KOPT-K1 (cell line): ENCODE measurements around the gene PFKFB3.
A peak's percentile ranks its signal among the peaks of the same experiment; 100 is the strongest.
"Not testable (repeated sequence)": the region's sequence is repeated elsewhere in the genome, so short reads cannot be mapped to it uniquely, and the experiment has no call there.

Experiments used
- H3K27ac ChIP-seq: fragments of 200-600 bp; sonication (generic); 2 replicates; pipeline ENCODE4 v1.5.1; 2016; ENCODE audit warnings: antibody characterized with exemption, mild to moderate bottlenecking, low read depth, low read length; ENCODE audit not compliant: poor library complexity, severe bottlenecking
- H3K36me3 ChIP-seq: fragments of 200-600 bp; sonication (generic); 2 replicates; pipeline ENCODE4 v1.5.1; 2017; ENCODE audit warnings: antibody characterized with exemption, mild to moderate bottlenecking, low read length, moderate library complexity; ENCODE audit not compliant: insufficient read depth
- H3K9me3 ChIP-seq: fragments of 200-600 bp; sonication (generic); 2 replicates; pipeline ENCODE4 v1.5.1; 2017; ENCODE audit warnings: antibody characterized with exemption, low read length, mild to moderate bottlenecking; ENCODE audit not compliant: insufficient read depth, poor library complexity, severe bottlenecking

PFKFB3 gene

GRCh38 chr10:6190033-6190432, 12.7 kb upstream of the PFKFB3 start:
- not testable (repeated sequence) for H3K36me3 ChIP-seq, H3K9me3 ChIP-seq, H3K27ac ChIP-seq

DNA sequence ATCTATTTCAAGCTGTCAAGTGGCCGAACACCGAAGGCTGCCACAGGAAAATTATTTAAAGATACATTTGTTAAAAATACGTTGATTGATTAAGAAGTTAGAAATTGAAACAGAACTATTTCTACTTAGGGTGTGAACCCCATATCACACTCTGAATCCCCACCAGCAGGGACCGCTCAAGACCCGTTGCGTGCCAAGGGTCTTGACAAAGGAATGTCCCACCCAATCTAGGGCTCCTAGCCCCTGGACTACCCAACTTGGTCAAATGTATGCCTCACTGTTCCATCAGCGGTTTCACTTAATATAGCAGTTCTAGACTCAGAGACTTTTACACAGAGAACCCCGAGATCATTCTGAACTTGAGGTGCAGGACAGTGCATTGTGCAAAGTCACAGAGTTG, 11.6 kb upstream of the PFKFB3 start:
- Histone ChIP-seq H3K36me3 (no peaks in the 10 kb centered on the region), H3K9me3 (no peaks in the 10 kb centered on the region), H3K27ac (no peak overlapping the region)

DNA sequence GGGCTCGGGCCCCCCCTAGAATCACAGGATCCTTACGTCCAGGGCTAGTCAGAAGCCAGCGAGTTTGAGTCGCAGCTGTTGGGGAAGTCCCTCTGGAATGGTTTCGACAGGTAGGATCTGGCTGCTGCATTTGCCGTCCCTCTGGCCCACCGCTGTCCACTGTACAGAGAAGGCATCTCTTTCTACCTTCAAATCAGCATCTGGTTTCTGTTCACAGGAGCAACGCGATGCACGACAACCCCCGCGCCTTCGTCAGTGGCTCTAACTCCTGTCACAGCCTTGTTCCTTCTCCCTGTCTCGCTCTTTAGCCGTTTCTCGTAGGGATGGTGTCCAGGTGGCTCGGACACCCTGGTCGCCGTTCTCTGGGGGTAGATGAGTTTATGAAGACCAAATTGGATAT, 11.2 kb upstream of the PFKFB3 start:
- no peaks in the 10 kb centered on the region for H3K9me3 ChIP-seq
- no peak overlapping the region for H3K27ac ChIP-seq

GRCh38 chr10:6193342-6193741, 9.4 kb upstream of the PFKFB3 start:
- not testable (repeated sequence) for H3K9me3 ChIP-seq, H3K27ac ChIP-seq, H3K36me3 ChIP-seq

More for the DNA sequence above, 11.2 kb upstream of the PFKFB3 start:
- no peaks in the 10 kb centered on the region for H3K36me3 ChIP-seq

DNA sequence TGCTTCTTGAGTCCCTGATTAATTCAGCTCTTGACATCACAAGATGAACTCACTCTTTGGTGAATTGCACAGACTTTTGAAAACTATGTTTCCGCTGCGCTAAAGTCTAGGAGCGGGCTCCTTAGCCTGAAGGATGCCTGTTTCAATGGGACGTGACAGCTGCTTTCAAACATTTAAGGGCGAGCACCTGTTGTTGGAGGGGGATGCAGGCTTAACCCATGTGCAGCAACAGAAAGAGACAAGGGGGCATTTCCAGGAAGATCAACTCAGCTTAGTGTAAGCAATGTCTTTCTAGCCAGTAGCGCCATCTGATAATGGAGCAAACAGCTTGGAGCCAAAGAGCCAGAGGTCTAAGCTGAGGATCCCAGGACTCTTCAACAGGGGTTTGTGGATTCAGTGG, 8.4 kb upstream of the PFKFB3 start:
- Histone ChIP-seq H3K9me3 (no peaks in the 10 kb centered on the region), H3K27ac (no peak overlapping the region), H3K36me3 (no peaks in the 10 kb centered on the region)

DNA sequence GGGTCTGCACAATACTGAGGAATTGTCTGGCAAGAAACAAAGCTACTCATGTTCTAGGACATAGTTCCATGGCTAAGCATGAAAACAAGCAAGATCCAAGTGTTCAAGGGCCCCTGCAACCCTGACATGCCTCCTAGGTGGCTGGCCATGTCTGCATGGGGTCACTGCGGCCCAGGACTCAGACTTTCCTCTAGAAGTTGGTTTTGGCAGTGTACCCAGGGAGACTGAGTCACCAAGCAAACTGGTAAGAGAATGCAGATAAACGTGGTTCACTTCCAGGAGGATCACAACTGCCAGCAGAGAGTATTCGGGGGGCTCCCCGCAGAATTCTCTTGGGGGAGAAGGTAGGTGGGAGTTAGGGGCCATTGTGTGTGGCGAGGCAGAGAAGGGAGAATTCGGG, 7.4 kb upstream of the PFKFB3 start:
- Histone ChIP-seq H3K27ac (peak overlapping the region; percentile 28), H3K9me3 (no peaks in the 10 kb centered on the region), H3K36me3 (no peaks in the 10 kb centered on the region)

DNA sequence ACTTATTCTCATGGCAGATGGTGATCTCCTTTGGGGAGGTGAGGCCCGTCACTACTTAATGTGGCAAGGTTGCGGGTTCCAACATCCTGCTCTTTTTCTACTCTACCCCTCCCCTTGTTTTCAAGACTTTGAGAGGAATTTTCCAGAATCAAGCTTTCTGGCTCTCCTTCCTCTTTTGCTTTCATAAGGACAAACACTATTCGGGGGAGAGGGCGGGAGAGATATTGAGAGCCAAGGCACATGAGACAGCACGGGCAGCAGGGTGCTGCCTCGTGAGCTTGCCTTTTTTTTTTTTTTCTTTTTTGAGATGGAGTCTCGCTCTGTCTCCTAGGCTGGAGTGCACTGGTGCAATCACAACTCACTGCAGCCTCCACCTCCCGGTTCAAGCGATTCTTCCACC, 6.9 kb upstream of the PFKFB3 start:
- Histone ChIP-seq H3K9me3 (no peaks in the 10 kb centered on the region), H3K36me3 (no peaks in the 10 kb centered on the region), H3K27ac (peak overlapping the region; percentile 28)

- H3K27ac ChIP-seq, H3K9me3 ChIP-seq, H3K36me3 ChIP-seq: not testable (repeated sequence)
These were observed 6.2 kb upstream of the PFKFB3 start for GRCh38 chr10:6196524-6196923.

- H3K36me3 ChIP-seq, result no peaks in the 10 kb centered on the region
These were observed 5.4 kb upstream of the PFKFB3 start for GRCh38 chr10:6197321-6197720.

GRCh38 chr10:6198171-6198570, 4.6 kb upstream of the PFKFB3 start:
- Histone ChIP-seq H3K36me3 (no peaks in the 10 kb centered on the region), H3K9me3 (no peaks in the 10 kb centered on the region), H3K27ac (no peak overlapping the region)

More at GRCh38 chr10:6197321-6197720, 5.4 kb upstream of the PFKFB3 start:
- no peaks in the 10 kb centered on the region for H3K9me3 ChIP-seq
- H3K27ac ChIP-seq, result no peak overlapping the region

GRCh38 chr10:6199131-6199733, 3.5 kb upstream of the PFKFB3 start:
- Histone ChIP-seq H3K36me3 (0 out of 2 replicates have a peak, but pooled peaks cover under 1% of the 10 kb centered on the region), H3K27ac (no peak overlapping the region), H3K9me3 (no peaks in the 10 kb centered on the region)

GRCh38 chr10:6200440-6200733, 2.3 kb upstream of the PFKFB3 start:
- Histone ChIP-seq H3K27ac (peak overlapping the region; percentile 74), H3K9me3 (no peaks in the 10 kb centered on the region), H3K36me3 (peaks cover 11% of the 10 kb centered on the region; the same call in 1 of the 2 replicates)

DNA sequence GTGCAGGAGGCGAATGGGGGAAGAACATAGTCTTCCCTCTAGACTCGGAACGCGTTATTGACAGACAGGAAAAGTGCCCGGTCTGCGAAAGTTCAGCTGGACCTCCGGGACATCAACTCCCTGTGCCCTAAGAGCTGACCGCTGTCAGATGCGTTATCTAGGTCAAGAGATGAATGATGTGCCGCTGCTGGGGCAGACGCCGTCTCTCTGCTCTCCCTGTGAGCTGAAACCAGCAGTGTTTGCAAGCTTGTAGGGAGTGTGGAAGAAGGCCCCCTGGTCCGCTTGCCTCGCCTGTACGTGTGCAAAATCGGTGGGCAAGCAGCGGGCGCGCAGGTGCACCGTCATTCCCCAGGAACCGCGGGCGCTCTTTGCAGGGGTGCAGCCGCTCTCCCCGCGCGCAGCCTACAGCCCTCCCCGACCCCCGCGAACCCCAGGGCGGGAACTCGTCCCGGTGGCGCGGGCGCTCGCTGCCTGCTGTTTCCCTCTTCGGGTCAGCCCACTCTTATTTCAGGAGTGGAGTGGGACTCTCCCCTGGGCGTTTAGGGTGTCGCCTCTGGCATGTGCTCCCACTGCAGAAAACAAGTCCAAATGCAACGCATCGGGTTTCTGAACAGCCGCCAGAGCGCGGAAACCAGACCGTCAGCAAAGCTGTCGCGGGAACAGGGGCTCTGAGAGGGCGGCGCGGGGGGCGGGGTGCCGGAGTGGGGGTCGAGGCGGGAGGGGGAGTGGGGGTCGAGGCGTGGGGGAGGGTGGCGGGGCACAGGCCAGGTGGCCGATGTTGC, 1.8 kb upstream of the PFKFB3 start:
- Histone ChIP-seq H3K36me3 (peaks cover 11% of the 10 kb centered on the region; the same call in 1 of the 2 replicates), H3K27ac (peak overlapping the region; percentile 74), H3K9me3 (no peaks in the 10 kb centered on the region)

DNA sequence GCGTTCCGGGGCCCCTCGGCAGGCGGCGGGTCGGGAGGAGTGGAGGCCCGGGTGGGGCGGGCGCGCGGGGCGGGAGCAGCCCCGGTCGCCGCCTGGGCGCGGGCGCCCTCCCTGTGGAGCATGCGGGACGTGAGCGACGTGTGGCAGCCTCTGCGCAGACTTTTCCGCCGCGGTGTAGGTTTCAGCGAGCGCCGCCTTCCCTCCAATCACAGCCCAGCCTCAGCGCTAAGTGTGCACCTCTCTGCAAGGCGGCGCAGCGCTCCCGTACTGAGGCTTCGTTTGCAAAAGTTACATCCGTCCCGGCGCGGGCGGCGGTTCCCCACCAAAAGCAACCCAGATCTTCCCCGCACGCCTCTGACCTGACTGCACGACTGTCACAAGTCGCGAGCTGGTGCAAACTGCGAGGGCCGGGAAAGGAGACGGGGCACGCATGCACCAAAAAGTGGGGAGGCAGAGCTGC, 1.2 kb upstream of the PFKFB3 start:
- Histone ChIP-seq H3K27ac (peak overlapping the region; percentile 74), H3K36me3 (peaks cover 11% of the 10 kb centered on the region; the same call in 1 of the 2 replicates), H3K9me3 (no peaks in the 10 kb centered on the region)

GRCh38 chr10:6202098-6202683, 541 bp upstream of the PFKFB3 start:
- peak overlapping the region; percentile 74 for H3K27ac ChIP-seq
- no peaks in the 10 kb centered on the region for H3K9me3 ChIP-seq
- peaks cover 11% of the 10 kb centered on the region; the same call in 1 of the 2 replicates for H3K36me3 ChIP-seq
